Ammon's horn (tissue), 1 donor: ENCODE data around the gene LTF.
"Not testable (repeated sequence)": the region's sequence is repeated elsewhere in the genome, so short reads cannot be mapped to it uniquely, and the experiment has no call there.

ENCODE experiments used
- DNase-seq: peaks from one replicate; pipeline ENCODE4 v3.0.0-alpha.2; 2016; ENCODE audit warnings: low spot score

LTF gene

GRCh38 chr3:46393554-46394434, 70.9 kb downstream of the LTF start:
- DNase-seq = no peak

GRCh38 chr3:46393011-46393410, 71.7 kb downstream of the LTF start:
- no peak for DNase-seq

DNA sequence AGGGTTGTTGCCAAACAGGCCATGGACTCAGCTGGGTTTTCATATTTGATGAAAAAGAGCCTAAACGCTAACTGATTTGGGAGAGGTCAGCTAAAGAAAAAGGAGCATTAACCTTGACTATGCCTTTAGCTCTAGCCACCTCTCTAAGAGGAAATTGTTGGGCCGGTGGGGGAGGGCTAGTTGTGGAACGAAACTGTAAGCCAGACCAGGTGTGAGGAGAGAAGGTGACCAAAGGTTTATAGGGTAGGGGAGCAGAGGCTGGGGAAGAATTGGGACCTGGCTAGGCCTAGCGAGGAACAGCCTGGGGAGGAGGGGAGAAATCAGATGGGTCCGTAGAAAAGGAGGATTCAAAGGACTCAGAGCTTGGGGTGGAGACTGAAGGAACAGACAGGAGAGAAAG, 73.2 kb downstream of the LTF start:
- not testable (repeated sequence) for DNase-seq

- DNase-seq = no peak
Measured at GRCh38 chr3:46389306-46389705, 75.4 kb downstream of the LTF start.

GRCh38 chr3:46388847-46389246, 75.9 kb downstream of the LTF start:
- not testable (repeated sequence) for DNase-seq

DNA sequence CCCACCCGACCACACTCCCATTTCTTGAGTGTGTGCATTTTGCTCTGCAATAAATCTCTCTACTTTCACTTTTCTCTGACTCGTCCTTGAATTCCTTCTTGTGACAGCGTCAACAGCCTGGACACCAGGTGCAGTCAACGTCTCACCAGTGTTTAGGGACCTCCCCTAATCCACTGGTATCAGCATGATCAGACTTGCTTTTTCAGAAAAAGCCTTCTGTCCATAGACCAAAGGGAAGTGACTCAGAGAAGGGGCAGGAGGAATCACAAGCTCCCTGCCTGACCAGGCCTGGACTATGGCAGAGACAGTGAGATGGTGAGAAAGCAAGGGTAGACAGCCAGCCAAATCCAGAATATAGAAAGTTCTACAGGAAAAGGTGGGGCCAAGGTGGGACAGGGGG, 78.5 kb downstream of the LTF start:
- DNase-seq = peak; percentile 51
